RKO (cell line): ENCODE data around the gene PRSS38.

Experiments
- DNase-seq: peaks from one replicate; pipeline ENCODE4 v3.0.0-alpha.2; 2016; ENCODE audit warnings: low spot score

The PRSS38 gene

GRCh38 chr1:227779021-227779441 lies 36.4 kb upstream of the PRSS38 start:
- no peak for DNase-seq

- DNase-seq: no peak
Measured at GRCh38 chr1:227779685-227780084, 35.8 kb upstream of the PRSS38 start.

GRCh38 chr1:227780101-227781044 lies 35.1 kb upstream of the PRSS38 start:
- DNase-seq: no peak

- no peak for DNase-seq
Measured at GRCh38 chr1:227781314-227781930, 34.1 kb upstream of the PRSS38 start.

- no peak for DNase-seq
Measured at GRCh38 chr1:227782226-227782625, 33.2 kb upstream of the PRSS38 start.

GRCh38 chr1:227785094-227785804 lies 30.2 kb upstream of the PRSS38 start:
- no peak for DNase-seq

- DNase-seq: no peak
Measured at GRCh38 chr1:227785805-227786671, 29.4 kb upstream of the PRSS38 start.

- DNase-seq: no peak
Measured at GRCh38 chr1:227786673-227787512, 28.6 kb upstream of the PRSS38 start.

- DNase-seq: peak; percentile 94
Measured at GRCh38 chr1:227787513-227788270, 27.8 kb upstream of the PRSS38 start.

GRCh38 chr1:227788271-227789083 lies 27.0 kb upstream of the PRSS38 start:
- DNase-seq: peak; percentile 62

- DNase-seq: no peak
Measured at GRCh38 chr1:227789084-227790033, 26.1 kb upstream of the PRSS38 start.

- DNase-seq: no peak
Measured at GRCh38 chr1:227790034-227790400, 25.5 kb upstream of the PRSS38 start.

- DNase-seq: no peak
Measured at GRCh38 chr1:227790868-227791267, 24.6 kb upstream of the PRSS38 start.

GRCh38 chr1:227791425-227792143 lies 23.9 kb upstream of the PRSS38 start:
- no peak for DNase-seq

- no peak for DNase-seq
Measured at GRCh38 chr1:227792216-227793078, 23.0 kb upstream of the PRSS38 start.
